ENCODE measurements around the gene IMMT.
"Not testable (repeated sequence)": the region's sequence is repeated elsewhere in the genome, so short reads cannot be mapped to it uniquely, and the experiment has no call there.

IMMT gene

DNA sequence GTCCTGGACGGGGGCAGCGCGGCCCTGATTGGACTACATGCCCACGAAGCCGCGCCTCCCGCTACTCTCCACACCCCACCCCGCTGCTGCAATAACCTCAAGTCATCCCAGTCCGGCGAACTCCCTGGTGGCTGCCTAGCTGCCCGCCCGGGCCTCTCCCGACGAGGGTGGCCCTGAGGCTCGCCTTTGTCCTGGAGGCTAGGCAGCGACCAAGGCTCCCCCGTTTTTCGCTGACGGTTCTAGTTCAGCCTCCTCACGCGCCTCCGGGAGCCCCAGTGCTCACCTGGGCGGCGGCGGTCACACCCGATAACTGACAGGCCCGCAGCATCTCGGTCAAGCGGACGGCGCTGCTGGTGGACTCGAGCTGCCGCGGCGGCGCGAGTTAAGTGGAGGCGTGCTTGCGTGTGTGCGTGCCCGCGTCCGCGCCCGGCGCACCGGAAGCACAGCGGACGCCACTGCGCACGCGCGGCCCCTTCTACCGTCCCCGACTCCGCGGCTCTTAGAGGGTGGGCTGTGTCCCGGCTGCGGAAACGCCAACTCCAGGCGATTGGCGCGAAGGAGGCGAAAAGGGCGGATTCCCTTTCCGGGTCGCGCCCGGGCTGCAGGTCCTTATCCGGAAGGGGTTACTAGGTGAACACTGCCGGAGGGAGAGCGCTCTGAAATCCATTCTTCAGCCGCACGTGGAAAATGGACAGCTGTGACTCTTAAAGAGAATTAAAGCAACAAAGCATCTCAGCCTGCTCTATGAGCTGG is at the start of gene IMMT:
Gene IMMT, minus strand, starts transcription at position 408 of the 753 bp plus-strand sequence. Its CDS starts 80 bp downstream, at position 328.
- DNase-seq (ENCODE audit: low spot score): peak; percentile 95

DNA sequence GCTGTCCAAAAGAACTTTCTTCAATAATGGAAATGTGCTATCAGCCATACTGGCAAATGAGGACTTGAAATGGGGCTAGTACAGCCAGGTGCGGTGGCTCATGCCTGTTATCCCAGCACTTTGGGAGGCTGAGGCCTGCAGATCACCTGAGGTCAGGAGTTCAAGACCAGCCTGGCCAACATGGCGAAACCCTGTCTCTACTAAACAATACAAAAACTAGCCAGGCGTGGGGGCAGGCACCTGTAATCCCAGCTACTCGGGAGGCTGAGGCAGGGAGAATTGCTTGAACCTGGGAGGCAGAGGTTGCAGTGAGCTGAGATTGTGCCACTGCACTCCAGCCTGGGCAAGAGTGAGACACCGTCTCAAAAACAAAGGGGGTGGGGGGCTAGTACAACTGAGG is 49.5 kb upstream of the IMMT start:
- not testable (repeated sequence) for DNase-seq (ENCODE audit: low spot score)

DNA sequence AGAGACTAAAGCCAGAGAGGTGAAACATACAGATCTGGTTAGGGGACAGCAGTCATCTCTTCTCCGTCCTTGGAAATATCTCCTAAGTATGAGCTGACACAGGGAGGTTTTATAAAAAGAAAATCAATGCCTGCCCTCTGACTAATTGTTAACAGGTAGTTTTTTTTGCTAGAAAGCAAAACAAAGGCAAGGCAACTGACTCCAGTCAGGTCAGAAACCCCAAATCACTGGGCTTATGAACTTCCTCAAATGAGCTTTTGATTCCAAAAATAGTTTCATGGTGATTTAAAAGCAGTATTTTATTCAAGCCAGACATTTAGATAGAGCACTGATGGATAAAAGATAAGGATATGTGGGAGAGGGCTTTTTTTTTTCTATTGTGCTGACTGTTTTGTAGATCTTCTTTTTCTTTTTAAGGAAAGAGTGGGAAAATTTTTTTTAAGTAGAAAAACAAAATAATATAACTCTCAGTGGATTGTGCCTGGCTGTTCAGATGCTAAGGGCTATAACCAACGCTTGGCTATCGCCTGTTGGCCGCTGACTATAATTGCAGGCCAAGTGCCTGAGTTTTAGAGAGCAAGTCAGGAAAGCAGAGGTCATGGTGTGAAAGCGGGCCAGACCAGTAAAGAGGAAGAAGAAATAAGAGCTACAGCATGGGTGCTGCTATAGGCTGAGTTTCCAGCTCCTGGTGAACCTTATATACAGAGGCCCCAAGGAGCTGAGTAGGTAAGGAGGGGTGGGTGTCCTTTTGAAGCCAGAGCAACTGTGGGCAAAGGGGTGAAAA is 48.9 kb upstream of the IMMT start:
- no peak for DNase-seq (ENCODE audit: low spot score)

DNA sequence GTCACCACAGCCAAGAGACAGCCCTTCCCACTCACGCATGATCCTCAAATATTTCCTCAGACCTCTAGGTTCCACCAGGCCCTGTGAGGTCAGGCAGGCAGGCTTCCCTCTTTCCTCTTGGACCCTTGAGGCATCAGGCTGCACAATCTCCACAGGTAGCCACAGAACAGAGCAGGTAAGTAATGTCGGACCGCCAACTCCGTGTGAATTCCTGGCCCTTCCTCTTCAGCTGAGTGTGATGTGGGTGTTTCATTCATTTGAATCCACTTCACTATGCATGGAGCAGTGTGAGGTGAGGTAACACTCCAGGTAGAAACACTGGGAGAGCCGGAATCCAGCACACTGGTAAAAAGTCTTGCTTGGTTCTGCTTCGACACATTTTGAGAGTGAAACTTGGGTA is 48.0 kb upstream of the IMMT start:
- DNase-seq (ENCODE audit: low spot score): no peak

DNA sequence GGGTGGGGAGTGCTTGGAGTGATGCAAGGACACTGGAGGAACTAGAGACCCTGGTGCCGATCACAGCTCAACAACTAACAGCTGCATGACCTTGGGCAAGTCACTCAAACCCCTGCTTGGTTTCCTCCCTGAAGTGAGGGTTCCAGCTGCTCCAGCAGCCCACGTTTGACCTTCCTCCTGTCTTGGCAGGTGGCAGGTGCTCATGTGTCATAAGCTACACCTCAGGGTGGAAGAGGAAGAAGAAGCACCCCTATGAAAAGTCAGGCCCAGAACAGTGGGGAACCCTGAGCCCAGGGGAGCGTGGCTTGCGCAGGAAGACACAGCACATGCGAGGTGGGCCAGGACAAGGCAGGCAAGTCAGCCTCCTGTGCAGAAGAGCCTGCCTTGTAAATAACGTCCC is 46.3 kb upstream of the IMMT start:
- no peak for DNase-seq (ENCODE audit: low spot score)

DNA sequence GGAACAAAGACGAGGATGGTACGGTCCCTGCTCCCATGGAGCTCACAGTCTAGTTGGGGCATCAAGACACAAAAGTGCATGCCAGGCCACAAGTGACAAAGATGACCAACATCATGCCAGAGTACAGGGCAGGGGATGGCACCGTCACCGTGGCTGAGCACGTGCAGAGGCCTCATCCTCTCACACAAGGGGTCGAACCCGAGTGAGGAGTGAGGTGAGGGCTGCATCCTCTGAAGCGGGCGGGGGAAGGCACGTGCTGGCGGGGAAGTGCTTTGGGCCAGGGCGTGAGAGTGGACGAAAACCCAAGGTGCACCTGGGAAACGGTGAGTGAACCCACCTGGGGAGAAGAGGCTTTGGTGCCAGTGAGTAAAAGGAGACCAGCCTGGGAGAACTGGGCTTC is 45.0 kb upstream of the IMMT start:
- DNase-seq (ENCODE audit: low spot score): no peak

DNA sequence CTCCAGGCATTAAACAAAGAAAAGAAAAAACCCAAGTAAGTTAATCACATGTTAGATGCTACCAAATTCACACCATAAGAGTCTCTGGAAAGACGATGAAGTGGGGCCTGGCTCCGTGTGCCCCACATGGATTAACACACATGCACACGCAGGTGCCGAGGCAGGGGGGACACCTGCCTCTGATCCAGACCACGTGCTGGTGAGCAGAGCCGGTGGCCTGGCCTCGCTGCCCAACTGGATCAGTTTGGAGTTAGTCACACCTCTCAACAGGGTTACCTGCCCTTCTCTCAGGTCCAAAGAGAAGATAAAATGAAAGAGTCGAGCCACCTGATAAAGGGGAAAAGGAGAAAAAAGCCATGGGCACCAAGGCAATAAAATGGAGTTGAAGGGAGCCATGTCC is 44.5 kb upstream of the IMMT start:
- DNase-seq (ENCODE audit: low spot score): no peak

DNA sequence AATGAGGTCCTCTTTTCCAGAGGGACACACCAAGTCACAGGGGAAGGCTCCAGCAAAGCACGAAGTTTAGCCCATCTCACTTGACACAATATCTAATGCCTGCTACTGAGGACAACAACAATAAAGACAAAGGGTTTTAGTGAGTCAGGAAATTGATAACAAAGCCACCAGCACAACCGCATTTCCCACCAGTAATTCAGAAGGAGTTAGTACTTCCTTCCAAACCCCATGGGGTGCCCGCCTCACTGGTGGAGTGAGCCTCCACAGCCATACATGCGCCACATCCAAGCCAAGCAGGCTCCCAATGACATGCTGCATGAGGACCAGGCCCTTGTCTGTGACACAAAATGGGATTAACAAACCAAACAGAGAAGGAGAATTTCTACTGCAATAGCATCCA is 44.1 kb upstream of the IMMT start:
- no peak for DNase-seq (ENCODE audit: low spot score)

DNA sequence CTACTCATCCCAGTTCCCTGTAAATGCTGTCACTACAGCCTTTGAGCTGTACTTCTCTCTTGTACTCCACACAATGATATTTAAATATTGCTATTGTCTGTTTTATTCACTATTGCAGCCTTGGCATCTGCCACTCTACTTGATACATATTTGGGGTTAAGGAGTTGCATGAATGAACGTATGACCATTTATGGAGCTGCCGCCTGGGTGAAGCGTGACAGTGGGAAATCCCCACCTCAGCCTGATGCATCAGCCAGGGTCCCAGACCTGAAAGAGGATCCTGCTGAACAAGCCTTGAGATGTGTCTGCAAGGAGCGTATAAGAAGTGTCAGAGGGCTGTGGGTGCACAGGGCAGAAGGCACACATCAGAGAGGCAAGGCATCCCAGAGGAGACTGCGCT is 43.1 kb upstream of the IMMT start:
- no peak for DNase-seq (ENCODE audit: low spot score)

DNA sequence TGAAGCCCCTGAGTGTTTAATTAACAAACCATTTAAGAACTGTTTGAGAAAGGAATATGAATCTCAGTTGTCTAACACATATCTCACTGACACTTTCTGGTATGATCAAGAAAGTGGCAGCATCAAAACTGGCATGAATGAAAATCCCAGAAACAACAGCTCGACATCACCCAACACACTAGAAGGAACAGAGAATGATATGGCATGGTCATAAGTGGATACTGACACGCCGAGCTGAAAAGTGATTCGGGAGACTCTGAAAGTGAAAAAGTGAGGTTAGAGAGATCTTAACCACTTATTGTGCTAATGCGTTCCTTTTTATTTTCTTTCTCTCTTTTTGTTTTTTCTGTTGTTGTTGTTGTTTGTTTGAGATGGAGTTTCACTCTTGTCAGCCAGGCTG is 41.9 kb upstream of the IMMT start:
- no peak for DNase-seq (ENCODE audit: low spot score)

DNA sequence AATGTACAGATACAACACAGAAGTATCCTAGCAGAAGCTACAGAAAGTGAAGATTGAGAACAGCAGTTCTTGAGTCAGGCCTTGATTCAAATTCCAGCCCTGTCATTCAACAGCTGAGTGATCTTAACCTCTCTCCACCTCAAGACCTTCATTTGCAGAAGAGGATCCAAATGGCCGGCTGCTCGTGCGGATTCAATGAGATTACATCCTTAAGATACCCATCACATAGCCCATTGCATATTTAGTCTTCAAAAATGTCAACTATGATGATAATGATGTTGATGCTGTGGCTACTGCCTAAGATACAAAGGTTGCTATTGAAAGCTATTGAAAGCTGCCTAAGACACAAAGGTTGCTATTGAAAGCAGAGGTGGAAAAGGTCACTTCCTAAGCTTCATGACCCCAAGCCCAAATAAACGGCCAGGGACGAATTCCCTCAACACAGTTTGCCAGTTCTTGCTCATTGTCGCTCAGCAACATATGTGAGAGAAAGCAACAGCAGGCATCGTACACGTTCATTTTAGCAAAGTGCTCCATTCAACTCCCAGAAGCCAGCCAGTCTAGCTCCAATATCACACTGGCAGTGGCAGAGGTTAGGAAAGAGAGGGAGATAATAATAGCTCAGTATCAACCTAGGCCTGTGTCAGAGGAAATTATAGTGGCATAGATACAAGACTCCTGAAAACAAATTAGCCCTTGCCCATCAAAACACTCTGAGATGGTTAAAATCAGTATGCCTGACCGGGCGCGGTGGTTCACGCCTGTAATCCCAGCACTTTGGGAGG is 40.1 kb upstream of the IMMT start:
- DNase-seq (ENCODE audit: low spot score): no peak

DNA sequence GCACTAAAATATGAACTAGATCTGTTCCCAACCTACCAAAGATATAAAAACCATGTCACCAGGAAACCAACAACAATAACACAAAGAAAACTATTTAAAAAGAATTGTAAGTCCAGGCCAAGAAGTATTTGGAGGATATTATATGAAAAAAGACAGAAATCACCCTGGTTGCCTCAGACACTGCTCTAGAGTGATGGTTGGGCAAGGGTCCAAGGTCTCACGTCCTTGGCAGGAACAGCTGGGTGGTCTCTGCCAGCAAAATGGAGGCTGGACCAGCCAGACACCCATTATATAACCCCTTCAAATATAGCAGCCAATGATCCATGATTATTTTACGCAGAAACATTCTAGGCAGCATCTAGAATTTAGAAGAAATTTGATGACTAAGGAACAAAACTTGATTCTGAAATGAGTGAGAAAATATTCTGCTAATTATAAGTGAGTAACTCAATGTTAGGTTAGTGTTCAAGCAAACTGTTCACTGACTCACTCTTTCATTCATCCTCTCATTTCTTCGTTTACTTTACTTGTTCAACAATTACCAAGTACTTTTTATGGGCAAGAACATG is 39.4 kb upstream of the IMMT start:
- no peak for DNase-seq (ENCODE audit: low spot score)

DNA sequence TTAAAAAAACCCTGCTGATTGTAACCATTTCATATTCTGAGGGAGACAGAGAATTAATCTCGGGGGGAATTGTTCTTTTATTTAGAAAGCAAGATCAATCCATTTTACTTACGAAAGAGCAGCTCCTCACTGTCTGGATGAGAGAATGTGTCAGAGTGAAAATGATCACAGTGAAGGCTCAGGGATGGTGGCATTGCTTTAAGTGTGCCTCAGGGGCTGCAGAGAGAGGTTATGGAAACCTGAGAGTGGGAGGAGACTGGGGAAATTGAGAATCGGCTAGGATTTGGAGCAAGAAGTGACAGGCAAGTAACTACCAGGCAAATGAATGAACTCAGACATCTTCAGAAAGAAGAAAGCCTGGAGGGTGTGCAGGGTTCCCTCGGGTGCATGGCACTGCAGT is 38.2 kb upstream of the IMMT start:
- DNase-seq (ENCODE audit: low spot score): no peak

DNA sequence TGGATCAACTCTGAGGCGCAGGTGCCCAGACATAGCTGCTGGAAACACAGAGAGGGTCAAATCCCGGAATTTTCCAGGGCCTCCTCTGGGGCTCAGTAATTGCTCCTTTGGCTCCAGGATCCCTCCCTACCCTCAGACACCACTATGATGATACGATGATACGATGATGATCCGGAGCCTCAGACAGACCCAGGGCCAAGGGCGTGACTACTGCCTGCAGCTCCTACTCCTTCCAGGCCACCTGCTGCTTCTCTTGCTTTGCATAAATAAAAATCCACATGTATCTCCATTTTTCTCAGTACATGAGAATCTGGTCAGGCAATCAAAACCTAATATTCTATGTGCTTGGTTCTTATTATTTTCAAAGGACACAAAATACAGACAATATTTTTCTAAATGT is 37.6 kb upstream of the IMMT start:
- DNase-seq (ENCODE audit: low spot score): no peak

DNA sequence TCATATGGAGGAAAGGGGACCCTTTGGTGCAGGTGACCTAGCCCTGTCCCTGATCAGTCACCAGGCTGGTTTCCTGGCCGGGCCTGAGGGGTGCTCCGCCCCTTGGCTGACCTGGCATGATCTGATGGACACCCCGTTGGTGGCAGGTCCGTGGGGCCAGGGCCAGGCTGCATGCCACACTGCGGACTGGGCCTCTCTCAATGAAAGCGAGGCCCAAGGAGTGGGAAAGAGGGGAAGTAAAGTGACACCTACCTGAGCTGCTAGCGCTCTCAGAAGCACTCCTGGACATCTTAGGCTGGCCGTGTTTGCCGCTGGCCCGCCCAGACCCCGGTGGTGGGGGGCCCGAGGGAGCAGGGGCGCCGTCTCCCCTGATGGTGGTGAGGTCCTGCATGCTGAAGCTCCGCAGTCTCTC is 37.1 kb upstream of the IMMT start:
- DNase-seq (ENCODE audit: low spot score): no peak

DNA sequence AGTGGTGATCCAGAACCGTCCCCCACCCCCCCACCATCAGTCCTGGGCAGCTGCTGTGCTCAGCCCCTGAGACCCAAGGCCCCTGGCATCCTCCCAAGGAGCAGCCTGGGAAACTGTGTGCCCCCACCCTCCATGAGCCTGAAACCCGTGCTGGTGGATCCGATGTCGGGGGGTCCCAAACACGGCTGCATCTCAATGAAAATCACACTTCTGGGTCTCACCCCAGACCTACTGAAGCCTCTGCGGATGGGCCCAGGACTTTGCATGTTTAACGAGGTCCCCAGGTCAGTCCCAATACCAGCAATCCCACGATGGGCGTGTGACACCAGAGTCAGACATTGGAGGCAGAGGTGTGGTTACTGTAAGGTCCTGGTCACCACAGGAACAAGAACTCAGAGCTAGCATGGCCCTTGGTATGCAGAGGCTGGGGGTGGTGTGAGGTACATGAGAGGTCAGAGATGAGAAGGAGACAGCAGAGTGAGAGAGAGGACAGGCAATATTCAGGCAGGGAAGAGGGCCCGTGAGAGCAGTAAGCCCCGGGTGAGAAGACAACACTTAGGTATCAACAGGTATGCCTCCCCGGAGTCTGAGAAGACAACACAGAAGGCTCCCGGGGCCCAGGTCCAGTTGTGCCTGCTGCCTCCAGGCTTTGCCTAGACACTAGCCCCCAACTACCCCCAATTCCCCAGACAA is 36.6 kb upstream of the IMMT start:
- DNase-seq (ENCODE audit: low spot score): no peak

DNA sequence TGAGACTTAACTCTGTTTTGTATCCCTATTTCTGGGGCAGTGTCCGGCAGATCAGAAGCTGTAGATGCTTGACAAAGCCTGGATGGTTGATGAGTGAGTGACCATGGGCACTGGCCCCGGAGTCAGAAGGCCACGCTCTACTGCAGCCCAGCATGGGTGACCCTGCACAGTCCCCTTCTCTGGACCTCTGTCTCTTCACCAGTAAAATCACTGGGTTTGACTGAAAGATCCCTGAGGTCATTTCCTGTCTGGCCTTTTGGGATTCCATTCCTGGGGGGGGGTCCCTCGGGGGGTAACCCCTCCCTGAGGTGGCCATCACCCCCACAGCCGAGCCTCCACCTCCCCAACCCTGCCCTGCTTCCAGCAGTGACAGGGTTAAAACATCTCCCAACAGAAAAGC is 35.7 kb upstream of the IMMT start:
- no peak for DNase-seq (ENCODE audit: low spot score)

DNA sequence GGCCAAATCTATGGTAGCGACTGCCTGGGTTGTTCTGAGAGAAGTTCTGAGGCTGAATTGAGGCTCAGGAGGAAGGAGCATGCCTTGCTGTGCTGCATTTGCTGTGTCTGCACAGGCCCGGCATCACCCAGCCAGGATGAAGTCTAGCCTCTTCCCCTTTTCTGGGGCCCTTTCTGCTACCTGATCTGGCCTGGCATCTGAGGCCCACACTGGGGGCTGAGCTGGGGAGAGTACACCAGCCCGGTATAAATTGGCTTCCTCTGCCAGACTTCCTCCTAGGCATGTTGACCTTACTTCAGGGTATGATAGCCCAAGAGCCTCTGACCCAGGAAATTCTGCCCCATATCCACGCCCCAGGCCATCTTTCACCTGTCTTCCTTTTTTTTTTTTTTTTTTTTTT is 34.0 kb upstream of the IMMT start:
- DNase-seq (ENCODE audit: low spot score): no peak

DNA sequence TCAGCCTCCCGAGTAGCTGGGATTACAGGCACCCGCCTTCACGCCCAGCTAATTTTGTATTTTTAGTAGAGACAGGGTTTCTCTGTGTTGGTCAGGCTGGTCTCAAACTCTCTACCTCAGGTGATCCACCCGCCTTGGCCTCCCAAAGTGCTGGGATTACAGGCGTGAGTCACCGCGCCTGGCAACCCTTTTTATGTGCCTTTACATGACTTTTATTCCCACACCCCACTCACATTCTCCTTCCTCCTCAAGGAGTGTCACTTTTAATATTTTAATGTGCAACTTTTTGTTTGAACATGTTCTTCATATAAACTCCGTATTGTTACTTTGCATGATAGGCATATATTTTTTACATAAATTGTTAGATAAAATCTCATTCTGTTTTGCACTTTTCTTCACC is 33.3 kb upstream of the IMMT start:
- DNase-seq (ENCODE audit: low spot score): not testable (repeated sequence)

DNA sequence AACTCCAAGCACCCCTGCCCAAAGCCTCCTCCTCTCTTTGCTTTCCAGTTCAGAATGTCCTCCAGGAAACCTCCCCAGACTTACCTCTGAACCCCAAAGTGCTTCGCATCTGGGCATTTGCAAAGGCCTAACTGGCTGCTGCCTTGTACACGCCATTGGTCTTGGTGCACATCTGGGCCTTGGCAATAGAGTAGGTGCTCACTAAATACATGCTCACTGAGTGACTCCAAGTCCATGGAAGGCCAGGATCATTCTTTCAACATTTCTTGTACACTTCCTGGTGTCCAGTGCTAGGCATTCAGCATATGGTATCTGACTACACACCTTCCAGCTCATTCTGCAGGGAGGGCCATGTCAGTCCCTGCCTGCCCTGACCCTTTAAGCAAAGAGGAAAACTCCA is 32.4 kb upstream of the IMMT start:
- no peak for DNase-seq (ENCODE audit: low spot score)

DNA sequence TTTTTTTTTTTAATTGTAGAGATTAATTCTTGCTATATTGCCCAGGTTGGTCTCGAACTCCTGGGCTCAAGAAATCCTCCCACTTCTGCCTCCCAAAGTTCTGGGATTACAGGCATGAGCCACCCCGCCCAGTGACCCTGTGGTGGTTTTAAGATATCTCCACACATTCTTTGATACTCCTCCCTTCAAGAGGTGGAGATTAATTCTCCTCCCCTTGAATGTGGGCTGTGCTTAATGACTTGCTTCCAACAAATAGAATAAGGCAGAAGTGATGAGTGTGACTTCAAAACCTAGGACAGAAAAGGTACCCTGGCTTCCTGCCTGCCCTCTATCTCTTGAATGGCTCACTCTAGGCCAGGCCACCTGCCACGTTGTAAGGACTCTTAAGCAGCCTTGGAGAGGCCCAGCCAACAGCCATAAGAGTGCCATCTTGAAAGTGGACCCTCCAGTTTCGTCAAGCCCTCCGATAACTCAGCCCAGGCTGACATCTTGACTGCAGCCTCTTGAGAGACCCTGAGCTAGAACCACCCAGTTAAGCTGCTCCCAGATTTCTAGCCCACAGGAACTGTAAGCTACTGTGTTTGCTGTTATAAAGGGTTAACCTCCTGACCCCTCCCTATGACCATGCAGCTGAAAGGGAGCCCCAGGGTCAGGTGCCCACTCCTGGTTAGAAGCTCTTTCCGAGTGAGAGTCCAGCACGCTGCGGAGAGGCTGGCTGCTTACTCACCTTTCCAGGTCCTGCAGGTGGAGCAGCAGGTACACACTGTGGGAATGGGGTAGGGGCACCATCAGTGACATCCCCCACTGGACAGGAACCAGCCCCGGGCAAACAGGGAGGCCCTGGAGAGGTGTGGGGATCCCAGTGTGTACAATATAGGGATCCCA is 31.6 kb upstream of the IMMT start:
- no peak for DNase-seq (ENCODE audit: low spot score)

All from pons (tissue), 1 donor.